Endodermal cell (in vitro differentiated cells): ENCODE measurements around the gene OR5T1. TPM values are rescaled to one million over a fixed set of nuclear protein-coding genes. Genes with fewer than 3 reads are reported as not detected.

ENCODE experiments used
- DNase-seq: peaks from one replicate; pipeline ENCODE4 v3.0.0-alpha.2; 2017
- H3K27ac ChIP-seq: 2 replicates; pipeline ENCODE4 v1.5.1; 2013; ENCODE audit warnings: mild to moderate bottlenecking, low read depth, low read length, moderate library complexity
- H3K27me3 ChIP-seq: 2 replicates; pipeline ENCODE4 v1.6.1; 2013; ENCODE audit warnings: mild to moderate bottlenecking, low read length, moderate library complexity; ENCODE audit not compliant: insufficient read depth, control insufficient read depth, poor library complexity, severe bottlenecking
- H3K36me3 ChIP-seq: 2 replicates; pipeline ENCODE4 v1.7.0; 2013; ENCODE audit warnings: mild to moderate bottlenecking, low read length, moderate library complexity; ENCODE audit not compliant: control insufficient read depth, insufficient read depth
- H3K4me1 ChIP-seq: one replicate; pipeline ENCODE4 v1.7.0; 2013; ENCODE audit warnings: low read length; ENCODE audit not compliant: control insufficient read depth, insufficient read depth
- H3K4me3 ChIP-seq: 2 replicates; pipeline ENCODE4 v1.5.1; 2013; ENCODE audit warnings: mild to moderate bottlenecking, low read length, moderate library complexity
- H3K9ac ChIP-seq: 2 replicates; pipeline ENCODE4 v1.6.1; 2013; ENCODE audit warnings: mild to moderate bottlenecking, low read length, moderate library complexity; ENCODE audit not compliant: poor library complexity, severe bottlenecking; ENCODE audit errors: extremely low read depth
- H3K9me3 ChIP-seq: 2 replicates; pipeline ENCODE4 v1.6.1; 2013; ENCODE audit warnings: mild to moderate bottlenecking, low read length, moderate library complexity; ENCODE audit not compliant: control insufficient read depth
- H3K27ac Mint-ChIP-seq: 2 replicates; pipeline ENCODE4 v1.8.0; 2020; ENCODE audit warnings: mixed read lengths
- H3K27me3 Mint-ChIP-seq: 2 replicates; pipeline ENCODE4 v1.8.0; 2021; ENCODE audit warnings: mild to moderate bottlenecking, mixed read lengths; ENCODE audit not compliant: insufficient read depth
- H3K36me3 Mint-ChIP-seq: 2 replicates; pipeline ENCODE4 v1.8.0; 2020; ENCODE audit warnings: low read depth, mixed read lengths
- H3K4me1 Mint-ChIP-seq: 2 replicates; pipeline ENCODE4 v1.8.0; 2020; ENCODE audit warnings: mixed read lengths
- H3K4me3 Mint-ChIP-seq: 2 replicates; pipeline ENCODE4 v1.8.0; 2020; ENCODE audit warnings: mild to moderate bottlenecking, moderate library complexity, mixed read lengths
- H3K9me3 Mint-ChIP-seq: 2 replicates; pipeline ENCODE4 v1.8.0; 2020; ENCODE audit warnings: mild to moderate bottlenecking, mixed read lengths
- CTCF ChIP-seq: fragments of 200-600 bp; sonication (generic); conservative IDR thresholded peaks from 2 replicates; pipeline ENCODE4 v1.5.0; 2021; ENCODE audit warnings: antibody characterized with exemption, mild to moderate bottlenecking
- WGBS, 2 experiments: methylation state at CpG; one replicate each; pipeline versions ENCODE4 v1.1.5 to v1.1.7; 2013; ENCODE audit warnings: missing lambda C conversion rate in 2 of 2, mixed read lengths in 1 of 2; ENCODE audit not compliant: insufficient coverage in 1 of 2, insufficient read length in 1 of 2; 5-methylcytosine and 5-hydroxymethylcytosine counted together
- total RNA-seq, 2 donors: library from RNA; stranded (reverse); fragmentation: NEBNext Ultra II Directional in 1 of 2; extraction: Animal tissue kit (Norgen Biotek cat#: 25700) in 1 of 2; gene quantifications; 2 replicates in 1 of 2; 3 replicates in 1 of 2; pipeline ENCODE4 v1.2.1, GENCODE V29; 2021

OR5T1 gene
- total RNA-seq, 2 donors from 2014 or later = not detected

- Mint-ChIP-seq H3K9me3 (no peaks in the 10 kb centered on the region), H3K36me3 (no peaks in the 10 kb centered on the region), H3K27ac (no peak overlapping the region), H3K27me3 (no peaks in the 10 kb centered on the region), H3K4me3 (no peak overlapping the region), H3K4me1 (no peaks in the 10 kb centered on the region)
- H3K9me3 ChIP-seq = peaks cover 9% of the 10 kb centered on the region
- no peak overlapping the region for H3K9ac ChIP-seq
- no peak for DNase-seq
- TF ChIP-seq CTCF = no peak
- 89% methylated on average over 2 to 3 of the region's 3 CpGs for WGBS, 2 experiments
- H3K27me3 ChIP-seq = no peaks in the 10 kb centered on the region
- no peaks in the 10 kb centered on the region for H3K4me1 ChIP-seq
- H3K27ac ChIP-seq = no peak overlapping the region
- no peak overlapping the region for H3K4me3 ChIP-seq
- H3K36me3 ChIP-seq = no peaks in the 10 kb centered on the region
Measured at GRCh38 chr11:56307836-56308235, 33.9 kb downstream of the OR5T1 start.

GRCh38 chr11:56314844-56315243 is 40.9 kb downstream of the OR5T1 start, which contains the start of gene OR8K3:
OR8K3 (plus strand) TSS chr11:56315144; CDS start chr11:56318307, 3,163 bp downstream.
- Mint-ChIP-seq H3K4me3 (no peak within 1 kb of the TSS), H3K27me3 (no peaks in the 10 kb centered on the region), H3K4me1 (no peaks in the 10 kb centered on the region), H3K36me3 (no peaks in the 10 kb centered on the region), H3K9me3 (no peaks in the 10 kb centered on the region), H3K27ac (no peak within 1 kb of the TSS)
- Histone ChIP-seq H3K27me3 (no peaks in the 10 kb centered on the region), H3K9ac (no peak within 1 kb of the TSS), H3K4me1 (no peaks in the 10 kb centered on the region), H3K9me3 (no peaks in the 10 kb centered on the region), H3K36me3 (no peaks in the 10 kb centered on the region), H3K27ac (no peak within 1 kb of the TSS), H3K4me3 (no peak within 1 kb of the TSS)
- DNase-seq = no peak
- TF ChIP-seq CTCF = no peak

Other genes with a start within 250 kb of the OR5T1 start
- gene OR5AS1, start 246.5 kb upstream of the OR5T1 start, total RNA-seq = not detected
- gene OR8I2, start 180.8 kb upstream of the OR5T1 start, total RNA-seq = not detected
- gene OR8H2, start 170.5 kb upstream of the OR5T1 start, total RNA-seq = not detected
- not detected for gene OR8H3, start 151.8 kb upstream of the OR5T1 start, total RNA-seq
- gene OR8J3, start 134.0 kb upstream of the OR5T1 start, total RNA-seq = not detected
- not detected for gene OR8K5, start 113.8 kb upstream of the OR5T1 start, total RNA-seq
- not detected for gene OR5J2, start 97.5 kb upstream of the OR5T1 start, total RNA-seq
- gene OR5T2, start 39.9 kb upstream of the OR5T1 start, total RNA-seq = not detected
- not detected for gene OR5T3, start 21.9 kb upstream of the OR5T1 start, total RNA-seq
- not detected for gene OR8H1, start 18.1 kb downstream of the OR5T1 start, total RNA-seq
- not detected for gene OR8K3, start 41.0 kb downstream of the OR5T1 start, total RNA-seq
- not detected for gene OR8K1, start 71.9 kb downstream of the OR5T1 start, total RNA-seq
- not detected for gene OR8J1, start 80.1 kb downstream of the OR5T1 start, total RNA-seq
- gene OR8U1, start 101.5 kb downstream of the OR5T1 start, total RNA-seq = not detected
- gene OR5AL1, start 138.5 kb downstream of the OR5T1 start, total RNA-seq = not detected
- not detected for gene OR5M3, start 199.2 kb downstream of the OR5T1 start, total RNA-seq
- not detected for gene OR5M8, start 217.2 kb downstream of the OR5T1 start, total RNA-seq